H9 (cell line): ENCODE data around the gene APCDD1. TPM values are rescaled to one million over a fixed set of nuclear protein-coding genes. Genes with fewer than 3 reads are reported as not detected.

Experiments
- DNase-seq: peaks from one replicate; pipeline ENCODE4 v3.0.0-alpha.2; 2017
- H2AFZ ChIP-seq: one replicate; pipeline ENCODE4 v1.6.1; 2013; ENCODE audit warnings: mild to moderate bottlenecking, low read length, control low read depth, moderate library complexity
- H2AK5ac ChIP-seq: 2 replicates; pipeline ENCODE4 v1.6.1; 2013; ENCODE audit warnings: low read length, control low read depth, mixed read lengths; ENCODE audit not compliant: insufficient read length
- H2BK120ac ChIP-seq: one replicate; pipeline ENCODE4 v1.6.1; 2013; ENCODE audit warnings: low read depth, mild to moderate bottlenecking, low read length, control low read depth, inconsistent platforms; ENCODE audit not compliant: poor library complexity, severe bottlenecking
- H2BK12ac ChIP-seq: 2 replicates; pipeline ENCODE4 v1.6.1; 2013; ENCODE audit warnings: low read length, control low read depth, mixed read lengths, low read depth; ENCODE audit not compliant: insufficient read length
- H2BK15ac ChIP-seq: 2 replicates; pipeline ENCODE4 v1.6.1; 2013; ENCODE audit warnings: low read depth, low read length, control low read depth
- H2BK20ac ChIP-seq: one replicate; pipeline ENCODE4 v1.6.1; 2013; ENCODE audit warnings: low read depth, mild to moderate bottlenecking, low read length, control low read depth, inconsistent platforms; ENCODE audit not compliant: poor library complexity, severe bottlenecking
- H2BK5ac ChIP-seq: 2 replicates; pipeline ENCODE4 v1.6.1; 2013; ENCODE audit warnings: low read length, control low read depth, mixed read lengths; ENCODE audit not compliant: insufficient read length
- H3K14ac ChIP-seq: 2 replicates; pipeline ENCODE4 v1.6.1; 2013; ENCODE audit warnings: low read length, control low read depth; ENCODE audit not compliant: insufficient read depth
- H3K18ac ChIP-seq: 2 replicates; pipeline ENCODE4 v1.6.1; 2013; ENCODE audit warnings: low read depth, mild to moderate bottlenecking, mixed read lengths, low read length, control low read depth; ENCODE audit not compliant: insufficient read length
- H3K23ac ChIP-seq: 2 replicates; pipeline ENCODE4 v1.6.1; 2013; ENCODE audit warnings: low read length, control low read depth, mixed read lengths, low read depth; ENCODE audit not compliant: insufficient read length
- H3K23me2 ChIP-seq: 2 replicates; pipeline ENCODE4 v1.6.1; 2013; ENCODE audit warnings: low read depth, mild to moderate bottlenecking, mixed read lengths, low read length, control low read depth; ENCODE audit not compliant: insufficient read length, poor library complexity, severe bottlenecking
- H3K27ac ChIP-seq: 2 replicates; pipeline ENCODE4 v1.5.1; 2013; ENCODE audit warnings: low read length, control low read depth, mixed read lengths, low read depth; ENCODE audit not compliant: insufficient read length
- H3K27me3 ChIP-seq: 2 replicates; pipeline ENCODE4 v1.6.1; 2013; ENCODE audit warnings: low read length, control low read depth, inconsistent platforms; ENCODE audit not compliant: insufficient read depth
- H3K4ac ChIP-seq: 2 replicates; pipeline ENCODE4 v1.6.1; 2013; ENCODE audit warnings: low read depth, mild to moderate bottlenecking, control low read depth, inconsistent platforms, low read length, moderate library complexity
- H3K4me1 ChIP-seq: 2 replicates; pipeline ENCODE4 v1.6.1; 2013; ENCODE audit warnings: low read length, control low read depth, inconsistent platforms; ENCODE audit not compliant: insufficient read depth
- H3K4me2 ChIP-seq: 2 replicates; pipeline ENCODE4 v1.6.1; 2013; ENCODE audit warnings: low read length, control low read depth, mixed read lengths; ENCODE audit not compliant: insufficient read length, insufficient read depth
- H3K56ac ChIP-seq: 2 replicates; pipeline ENCODE4 v1.6.1; 2013; ENCODE audit warnings: low read depth, mild to moderate bottlenecking, mixed read lengths, low read length, control low read depth; ENCODE audit not compliant: insufficient read length
- H3K79me1 ChIP-seq: 2 replicates; pipeline ENCODE4 v1.6.1; 2013; ENCODE audit warnings: low read depth, mild to moderate bottlenecking, moderate library complexity, low read length, control low read depth, inconsistent platforms; ENCODE audit not compliant: insufficient read depth, poor library complexity, severe bottlenecking
- H3K79me2 ChIP-seq: 2 replicates; pipeline ENCODE4 v1.6.1; 2013; ENCODE audit warnings: low read length, control low read depth, inconsistent platforms; ENCODE audit not compliant: insufficient read depth
- H3K9ac ChIP-seq: 2 replicates; pipeline ENCODE4 v1.6.1; 2013; ENCODE audit warnings: low read length, control low read depth, mixed read lengths; ENCODE audit not compliant: insufficient read length; ENCODE audit errors: extremely low read depth
- H3K9me3 ChIP-seq: one replicate; pipeline ENCODE4 v1.6.1; 2013; ENCODE audit warnings: low read depth, low read length, inconsistent platforms; ENCODE audit not compliant: control insufficient read depth
- H3T11ph ChIP-seq: one replicate; pipeline ENCODE4 v1.6.1; 2013; ENCODE audit warnings: mild to moderate bottlenecking, low read length, control low read depth, inconsistent platforms
- H4K20me1 ChIP-seq: one replicate; pipeline ENCODE4 v1.6.1; 2013; ENCODE audit not compliant: control insufficient read depth, insufficient read length, insufficient read depth
- H4K5ac ChIP-seq: 2 replicates; pipeline ENCODE4 v1.6.1; 2013; ENCODE audit warnings: low read depth, mild to moderate bottlenecking, mixed read lengths, low read length, control low read depth; ENCODE audit not compliant: insufficient read length
- H4K8ac ChIP-seq: replicated peaks from 2 replicates; pipeline ENCODE4 v1.6.1; 2013; ENCODE audit warnings: low read length, control low read depth, mixed read lengths, low read depth; ENCODE audit not compliant: insufficient read length
- H4K91ac ChIP-seq: 2 replicates; pipeline ENCODE4 v1.6.1; 2013; ENCODE audit warnings: low read depth, mild to moderate bottlenecking, moderate library complexity, mixed read lengths, low read length, control low read depth; ENCODE audit not compliant: insufficient read length
- H3K27ac Mint-ChIP-seq, 3 experiments: 2 replicates in 2 of 3; 3 replicates in 1 of 3; pipeline ENCODE4 v1.8.0; 2020 to 2021; ENCODE audit warnings: mixed read lengths in 3 of 3, mild to moderate bottlenecking in 1 of 3, moderate library complexity in 1 of 3
- H3K27me3 Mint-ChIP-seq: 2 replicates; pipeline ENCODE4 v1.8.0; 2021; ENCODE audit warnings: low read depth, mild to moderate bottlenecking, moderate library complexity, mixed read lengths
- H3K36me3 Mint-ChIP-seq, 3 experiments: 2 replicates in 2 of 3; 3 replicates in 1 of 3; pipeline ENCODE4 v1.8.0; 2020 to 2021; ENCODE audit warnings: low read depth in 3 of 3, mixed read lengths in 3 of 3; ENCODE audit not compliant: insufficient read depth in 1 of 3
- H3K4me1 Mint-ChIP-seq, 2 experiments: 2 replicates each; pipeline ENCODE4 v1.8.0; 2020; ENCODE audit warnings: mixed read lengths in 2 of 2
- H3K4me3 Mint-ChIP-seq, 2 experiments: 2 replicates in 1 of 2; 3 replicates in 1 of 2; pipeline ENCODE4 v1.8.0; 2020 to 2021; ENCODE audit warnings: mild to moderate bottlenecking in 2 of 2, mixed read lengths in 2 of 2, moderate library complexity in 1 of 2
- H3K9me3 Mint-ChIP-seq, 2 experiments: 2 replicates in 1 of 2; 3 replicates in 1 of 2; pipeline ENCODE4 v1.8.0; 2020; ENCODE audit warnings: mild to moderate bottlenecking in 2 of 2, mixed read lengths in 2 of 2, moderate library complexity in 1 of 2
- CTCF ChIP-seq: fragments of 200-600 bp; sonication (generic); conservative IDR thresholded peaks from 3 replicates; pipeline ENCODE4 v1.8.0; 2021; ENCODE audit warnings: antibody characterized with exemption, mild to moderate bottlenecking
- WGBS: extraction: QIAGEN DNeasy Blood & Tissue Kit; methylation state at CpG from one replicate; pipeline ENCODE4 v1.1.7; 2013; ENCODE audit warnings: missing lambda C conversion rate, low lambda C conversion rate, mixed read lengths; ENCODE audit not compliant: insufficient read length; ENCODE audit errors: extremely low coverage; 5-methylcytosine and 5-hydroxymethylcytosine counted together
- total RNA-seq: library from RNA; stranded (reverse); gene quantifications from 2 replicates; pipeline ENCODE4 v1.2.1, GENCODE V29; 2021

The APCDD1 gene
- total RNA-seq, 1 experiment from 2014 or later: 1.8 TPM

GRCh38 chr18:10432781-10433180 lies 21.7 kb upstream of the APCDD1 start:
- Histone ChIP-seq H2BK5ac (no peak overlapping the region), H2BK20ac (no peak overlapping the region), H3K27ac (no peak overlapping the region), H2BK12ac (no peak overlapping the region), H3K27me3 (no peaks in the 10 kb centered on the region), H3K9me3 (no peaks in the 10 kb centered on the region), H4K20me1 (no peaks in the 10 kb centered on the region), H3K56ac (no peak overlapping the region), H3K14ac (no peak overlapping the region), H3K4me1 (no peaks in the 10 kb centered on the region), H2BK120ac (no peak overlapping the region), H3K79me1 (no peaks in the 10 kb centered on the region), H2AK5ac (no peak overlapping the region), H3K18ac (no peak overlapping the region), H3K9ac (no peak overlapping the region), H3K79me2 (no peaks in the 10 kb centered on the region), H4K91ac (no peak overlapping the region), H2BK15ac (no peak overlapping the region), H3K23me2 (no peaks in the 10 kb centered on the region), H3K4ac (no peak overlapping the region), H3T11ph (no peak overlapping the region), H2AFZ (no peak overlapping the region), H4K5ac (no peak overlapping the region), H3K23ac (no peak overlapping the region), H4K8ac (no peak overlapping the region), H3K4me2 (no peak overlapping the region)
- Mint-ChIP-seq H3K27me3 (no peaks in the 10 kb centered on the region; the same call in 1 of the 2 replicates), H3K4me3 (no peak overlapping the region), H3K9me3 (no peaks in the 10 kb centered on the region), H3K4me1 (peaks cover 0 to 4% of the 10 kb centered on the region in 2 experiments; a peak in 1 of 4 replicates), H3K36me3 (no peaks in the 10 kb centered on the region), H3K27ac (no peak overlapping the region)
- no CpG with 5 or more reads among the region's 7 CpGs for WGBS
- DNase-seq: no peak
- TF ChIP-seq CTCF: no peak
